Stomach (tissue), 4 donors: ENCODE results near the gene RAET1G.

Experiments
- POLR2A ChIP-seq, 4 donors: fragments of 450-650 bp; IDR thresholded peaks; one replicate each; pipeline ENCODE4 v1.6.1; 2016; ENCODE audit warnings: antibody characterized with exemption in 4 of 4, control low read depth in 2 of 4, mild to moderate bottlenecking in 1 of 4, moderate library complexity in 1 of 4
- TF ChIP-seq, protein P1 (sequence below), 7 experiments: fragments of 450-650 bp in 4 of 7; fragments of 200-600 bp in 3 of 7; sonication (generic) in 3 of 7; IDR thresholded peaks; one replicate each; pipeline ENCODE4 v1.5.1; 2016 to 2019; ENCODE audit warnings: antibody characterized with exemption in 7 of 7, control low read depth in 2 of 7, mild to moderate bottlenecking in 1 of 7

DNA sequence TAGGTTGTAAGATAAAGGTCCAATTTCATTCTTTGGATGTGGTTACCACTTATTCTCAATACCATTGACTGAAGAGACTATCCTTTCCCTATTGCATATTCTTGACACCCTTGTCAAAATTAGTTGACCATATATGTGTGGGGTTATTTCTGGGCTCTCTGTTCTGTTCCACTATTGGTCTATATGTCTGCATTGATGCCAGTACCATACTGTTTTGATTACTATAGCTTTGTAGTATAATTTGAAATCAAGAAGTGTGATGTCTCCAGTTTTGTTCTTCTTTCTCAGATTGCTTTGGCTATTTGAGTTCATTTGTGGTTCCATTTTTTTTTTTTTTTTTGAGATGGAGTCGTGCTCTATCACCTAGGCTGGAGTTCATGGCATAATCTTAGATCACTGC, 50.7 kb downstream of the RAET1G start:
- TF ChIP-seq, protein P1, sequence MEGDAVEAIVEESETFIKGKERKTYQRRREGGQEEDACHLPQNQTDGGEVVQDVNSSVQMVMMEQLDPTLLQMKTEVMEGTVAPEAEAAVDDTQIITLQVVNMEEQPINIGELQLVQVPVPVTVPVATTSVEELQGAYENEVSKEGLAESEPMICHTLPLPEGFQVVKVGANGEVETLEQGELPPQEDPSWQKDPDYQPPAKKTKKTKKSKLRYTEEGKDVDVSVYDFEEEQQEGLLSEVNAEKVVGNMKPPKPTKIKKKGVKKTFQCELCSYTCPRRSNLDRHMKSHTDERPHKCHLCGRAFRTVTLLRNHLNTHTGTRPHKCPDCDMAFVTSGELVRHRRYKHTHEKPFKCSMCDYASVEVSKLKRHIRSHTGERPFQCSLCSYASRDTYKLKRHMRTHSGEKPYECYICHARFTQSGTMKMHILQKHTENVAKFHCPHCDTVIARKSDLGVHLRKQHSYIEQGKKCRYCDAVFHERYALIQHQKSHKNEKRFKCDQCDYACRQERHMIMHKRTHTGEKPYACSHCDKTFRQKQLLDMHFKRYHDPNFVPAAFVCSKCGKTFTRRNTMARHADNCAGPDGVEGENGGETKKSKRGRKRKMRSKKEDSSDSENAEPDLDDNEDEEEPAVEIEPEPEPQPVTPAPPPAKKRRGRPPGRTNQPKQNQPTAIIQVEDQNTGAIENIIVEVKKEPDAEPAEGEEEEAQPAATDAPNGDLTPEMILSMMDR (IDR thresholded peaks at IDR 0.05), result no peak
- TF ChIP-seq POLR2A (IDR thresholded peaks at IDR 0.05), result no peak
